ENCODE data around the gene HS3ST6.

DNA sequence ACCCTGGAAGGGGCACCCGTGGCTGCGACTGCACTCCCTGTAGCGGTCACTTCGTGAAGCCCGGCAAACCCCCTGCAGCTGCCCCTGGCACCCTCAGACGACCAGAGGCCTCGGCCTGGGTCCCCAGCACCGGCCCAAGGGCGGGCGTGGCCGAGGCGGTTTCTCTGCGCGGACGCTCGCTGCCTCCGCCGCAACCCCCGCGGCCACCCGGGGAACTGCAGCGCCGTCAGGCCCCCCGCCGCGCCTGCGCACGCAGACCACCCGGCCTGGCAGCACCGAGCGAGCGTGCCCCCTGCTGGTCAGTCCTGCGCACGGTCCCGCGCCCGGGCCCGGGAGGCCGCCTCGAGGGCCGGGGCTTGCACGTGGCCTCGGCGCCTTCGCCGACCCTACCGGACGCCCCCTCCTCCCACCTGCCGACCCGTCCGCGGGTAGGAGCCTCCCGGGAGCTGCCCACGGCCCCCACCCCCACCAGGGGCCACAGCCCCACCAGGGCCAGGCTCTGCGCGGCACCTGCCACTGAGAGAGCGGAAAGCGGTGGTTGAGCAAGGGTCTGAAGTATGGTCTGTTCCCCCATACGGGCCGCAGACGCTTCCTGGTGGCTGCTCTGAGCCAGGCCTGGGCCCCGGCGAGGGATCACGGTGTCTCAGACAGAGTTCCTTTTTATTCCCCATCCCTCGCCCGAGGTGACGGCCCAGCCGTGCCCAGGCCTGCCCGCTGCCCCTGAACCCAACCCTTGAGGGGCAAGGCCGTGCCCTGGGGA lies 11.5 kb upstream of the HS3ST6 start:
- TF ChIP-seq SMARCE1 (IDR thresholded peaks at IDR 0.05) (no peak), FOXP1 (CRISPR knock-in tag; IDR thresholded peaks at IDR 0.05) (peak; percentile 98), FIP1L1 (IDR thresholded peaks at IDR 0.05; ENCODE audit: low read depth, low read length, poor library complexity, severe bottlenecking) (peak; percentile 89), BACH1 (tag; IDR thresholded peaks at IDR 0.05) (no peak), ZNF77 (CRISPR knock-in tag; IDR thresholded peaks at IDR 0.05) (no peak), XRCC4 (IDR thresholded peaks at IDR 0.05; ENCODE audit: extremely low read depth, insufficient read depth, insufficient read length) (no peak), YY1 (IDR thresholded peaks at IDR 0.05; ENCODE audit: borderline replicate concordance in 1 of 3, control insufficient read depth in 1 of 3, extremely low read depth in 1 of 3, insufficient read depth in 3 of 3, insufficient read length in 1 of 3, insufficient replicate concordance in 2 of 3, low read depth in 1 of 3, low read length in 2 of 3) (peak in 2 of 3 experiments; percentile 48 to 51), POLR2A (conservative IDR thresholded peaks at IDR 0.05) (no peak; the same call in 1 of the 2 replicates), KLF13 (tag; IDR thresholded peaks at IDR 0.05; ENCODE audit: borderline replicate concordance, low read depth) (peak; percentile 73), KDM5B (IDR thresholded peaks at IDR 0.05; ENCODE audit: insufficient replicate concordance, low read depth, low read length) (peak; percentile 71), STAT5B (CRISPR knock-in tag; IDR thresholded peaks at IDR 0.05) (no peak), BDP1 (IDR thresholded peaks at IDR 0.05; ENCODE audit: insufficient read depth, insufficient read length) (no peak)
- TF ChIP-seq, protein P1, sequence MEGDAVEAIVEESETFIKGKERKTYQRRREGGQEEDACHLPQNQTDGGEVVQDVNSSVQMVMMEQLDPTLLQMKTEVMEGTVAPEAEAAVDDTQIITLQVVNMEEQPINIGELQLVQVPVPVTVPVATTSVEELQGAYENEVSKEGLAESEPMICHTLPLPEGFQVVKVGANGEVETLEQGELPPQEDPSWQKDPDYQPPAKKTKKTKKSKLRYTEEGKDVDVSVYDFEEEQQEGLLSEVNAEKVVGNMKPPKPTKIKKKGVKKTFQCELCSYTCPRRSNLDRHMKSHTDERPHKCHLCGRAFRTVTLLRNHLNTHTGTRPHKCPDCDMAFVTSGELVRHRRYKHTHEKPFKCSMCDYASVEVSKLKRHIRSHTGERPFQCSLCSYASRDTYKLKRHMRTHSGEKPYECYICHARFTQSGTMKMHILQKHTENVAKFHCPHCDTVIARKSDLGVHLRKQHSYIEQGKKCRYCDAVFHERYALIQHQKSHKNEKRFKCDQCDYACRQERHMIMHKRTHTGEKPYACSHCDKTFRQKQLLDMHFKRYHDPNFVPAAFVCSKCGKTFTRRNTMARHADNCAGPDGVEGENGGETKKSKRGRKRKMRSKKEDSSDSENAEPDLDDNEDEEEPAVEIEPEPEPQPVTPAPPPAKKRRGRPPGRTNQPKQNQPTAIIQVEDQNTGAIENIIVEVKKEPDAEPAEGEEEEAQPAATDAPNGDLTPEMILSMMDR (IDR thresholded peaks at IDR 0.05 in 2 of 3, conservative IDR thresholded peaks at IDR 0.05 in 1 of 3; ENCODE audit: insufficient read depth in 2 of 3, low read depth in 1 of 3, low read length in 3 of 3) = peak; percentile 79 to 99 (median 98)
